Suprapubic skin (tissue), 4 donors: ENCODE measurements around the gene MYEOV. TPM values are rescaled to one million over a fixed set of nuclear protein-coding genes. Genes with fewer than 3 reads are reported as not detected.

Experiments used
- DNase-seq, 2 donors: peaks; one replicate each; pipeline ENCODE4 v3.0.0-alpha.2; 2019; ENCODE audit warnings: low spot score in 2 of 2
- H3K27ac ChIP-seq: fragments of 200-600 bp; sonication (generic); one replicate; pipeline ENCODE4 v1.5.1; 2019
- H3K27me3 ChIP-seq: fragments of 200-600 bp; sonication (generic); one replicate; pipeline ENCODE4 v1.5.1; 2019
- H3K36me3 ChIP-seq: fragments of 200-600 bp; sonication (generic); one replicate; pipeline ENCODE4 v1.5.1; 2019
- H3K4me1 ChIP-seq: fragments of 200-600 bp; sonication (generic); one replicate; pipeline ENCODE4 v1.5.1; 2019
- H3K4me3 ChIP-seq: fragments of 200-600 bp; sonication (generic); one replicate; pipeline ENCODE4 v1.5.1; 2019; ENCODE audit warnings: mild to moderate bottlenecking
- H3K9me3 ChIP-seq: fragments of 200-600 bp; sonication (generic); one replicate; pipeline ENCODE4 v1.5.1; 2019
- CTCF ChIP-seq, 2 donors: fragments of 200-600 bp in 1 of 2; fragments of 450-650 bp in 1 of 2; sonication (generic) in 1 of 2; IDR thresholded peaks; one replicate each; pipeline ENCODE4 v1.5.1; 2016 to 2019; ENCODE audit warnings: antibody characterized with exemption in 2 of 2, mild to moderate bottlenecking in 1 of 2, moderate library complexity in 1 of 2
- EP300 ChIP-seq: sonication (generic); formaldehyde crosslinking; IDR thresholded peaks from one replicate; pipeline ENCODE4 v1.6.1; 2017; ENCODE audit warnings: antibody characterized with exemption
- POLR2A ChIP-seq, 2 donors: fragments of 450-650 bp; IDR thresholded peaks; one replicate each; pipeline ENCODE4 v1.6.1; 2017; ENCODE audit warnings: antibody characterized with exemption in 2 of 2, mild to moderate bottlenecking in 2 of 2, moderate library complexity in 2 of 2
- POLR2AphosphoS5 ChIP-seq, 3 donors: sonication (generic); formaldehyde crosslinking; IDR thresholded peaks; one replicate each; pipeline ENCODE4 v1.6.1; 2017; ENCODE audit warnings: antibody characterized with exemption in 3 of 3
- whole genome bisulfite sequencing: methylation state at CpG from one replicate; pipeline ENCODE4 v1.1.5; 2018; 5-methylcytosine and 5-hydroxymethylcytosine counted together
- total RNA-seq, 4 donors: library from RNA; depleted of rRNA; stranded (reverse); fragments of >200 nt; gene quantifications; one replicate each; pipeline ENCODE4 v1.1.0, GENCODE V29; 2016

The MYEOV gene
- total RNA-seq, 4 donors from 2014 or later: 9.9 to 25.6 (median 15.8) TPM

DNA sequence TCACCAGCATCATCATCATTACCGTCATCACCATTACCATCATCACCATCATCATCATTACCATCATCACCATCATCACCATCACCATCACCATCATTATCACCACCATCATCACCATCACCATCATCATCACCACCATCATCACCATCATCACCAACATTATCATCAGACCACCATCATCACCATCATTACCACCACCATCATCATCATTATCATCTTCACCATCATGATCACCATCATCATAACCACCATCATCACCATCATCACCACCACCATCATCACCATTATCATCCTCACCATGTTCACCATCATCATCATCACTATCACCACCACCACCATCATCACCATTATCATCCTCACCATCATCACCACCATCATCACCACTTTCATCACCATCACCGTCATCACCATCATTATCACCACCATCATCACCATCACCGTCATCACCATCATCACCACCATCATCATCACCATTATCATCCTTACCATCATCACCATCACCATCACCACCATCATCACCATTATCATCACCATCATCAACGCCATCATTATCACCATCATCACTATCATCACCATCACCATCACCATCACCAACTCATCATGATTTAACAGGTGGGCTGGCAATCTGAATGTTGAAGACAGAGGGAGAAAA, 2.4 kb upstream of the MYEOV start:
- no peaks in the 10 kb centered on the region for H3K9me3 ChIP-seq
- 80% methylated on average over 4 of the region's 4 CpGs for WGBS

DNA sequence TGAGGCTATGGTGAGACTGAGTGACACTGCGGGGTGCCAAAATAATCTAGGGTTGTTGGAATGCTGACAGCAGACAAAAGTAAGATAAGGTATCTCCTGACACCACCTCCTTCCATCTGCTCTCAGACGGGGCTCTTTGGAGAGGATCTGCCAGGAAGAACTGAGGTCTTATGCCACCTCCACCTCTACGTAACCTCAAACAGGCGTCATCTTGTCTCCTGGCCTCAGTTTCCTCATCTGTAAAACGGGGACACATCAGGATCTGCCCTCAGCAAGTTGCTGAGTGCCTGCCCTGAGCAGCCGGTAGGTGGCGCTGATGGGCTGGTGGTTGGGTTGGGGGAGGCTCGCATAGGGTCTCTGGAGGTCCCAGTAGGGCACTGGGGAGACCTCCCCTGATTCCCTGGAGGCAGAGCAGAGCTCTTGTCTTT, 1.7 kb upstream of the MYEOV start:
- no peak for DNase-seq
- Histone ChIP-seq H3K36me3 (no peaks in the 10 kb centered on the region), H3K27me3 (no peaks in the 10 kb centered on the region), H3K4me3 (no peak overlapping the region), H3K4me1 (peaks cover 29% of the 10 kb centered on the region), H3K9me3 (no peaks in the 10 kb centered on the region), H3K27ac (no peak overlapping the region)
- TF ChIP-seq CTCF (IDR thresholded peaks at IDR 0.05): peak; percentile 32 to 65
- no peak for TF ChIP-seq EP300
- 34% methylated on average over 8 of the region's 8 CpGs for WGBS

More for the DNA sequence above, 2.4 kb upstream of the MYEOV start:
- peaks cover 22% of the 10 kb centered on the region for H3K4me1 ChIP-seq
- no peaks in the 10 kb centered on the region for H3K36me3 ChIP-seq
- no peaks in the 10 kb centered on the region for H3K27me3 ChIP-seq
- no peak for TF ChIP-seq POLR2A (IDR thresholded peaks at IDR 0.05)
- TF ChIP-seq POLR2AphosphoS5 (IDR thresholded peaks at IDR 0.05): no peak
- no peak for TF ChIP-seq EP300
- no peak for TF ChIP-seq CTCF (IDR thresholded peaks at IDR 0.05)
- no peak overlapping the region for H3K27ac ChIP-seq
- no peak for DNase-seq
- H3K4me3 ChIP-seq: no peak overlapping the region

DNA sequence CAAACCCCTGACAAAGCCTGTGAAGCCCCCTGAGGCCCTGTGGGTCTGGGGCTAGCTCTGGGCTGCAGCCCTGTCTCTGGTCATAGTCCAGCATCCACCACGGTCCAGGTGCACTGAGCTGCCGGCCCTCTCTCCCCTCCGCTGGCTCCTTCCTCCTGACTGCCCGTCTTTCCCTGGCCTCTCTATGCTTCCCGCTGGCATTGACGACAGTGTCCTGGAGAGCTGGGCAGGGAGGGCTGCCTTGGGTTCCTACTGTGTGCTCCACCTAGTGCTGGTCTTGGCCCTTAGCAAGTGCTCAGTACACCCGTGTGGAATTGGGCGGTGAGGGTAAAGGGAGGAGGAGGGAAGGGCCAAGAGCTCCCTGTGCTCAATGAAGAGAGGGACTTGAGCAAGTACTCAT, 868 bp upstream of the MYEOV start:
- no peaks in the 10 kb centered on the region for H3K27me3 ChIP-seq
- no peak for TF ChIP-seq POLR2AphosphoS5 (IDR thresholded peaks at IDR 0.05)
- TF ChIP-seq POLR2A (IDR thresholded peaks at IDR 0.05): no peak
- TF ChIP-seq CTCF (IDR thresholded peaks at IDR 0.05): no peak
- no peak for TF ChIP-seq EP300
- no peaks in the 10 kb centered on the region for H3K9me3 ChIP-seq
- no peak overlapping the region for H3K4me3 ChIP-seq
- H3K36me3 ChIP-seq: no peaks in the 10 kb centered on the region
- H3K4me1 ChIP-seq: peaks cover 37% of the 10 kb centered on the region
- 84% methylated on average over 7 of the region's 8 CpGs for WGBS
- DNase-seq: no peak
- no peak overlapping the region for H3K27ac ChIP-seq

DNA sequence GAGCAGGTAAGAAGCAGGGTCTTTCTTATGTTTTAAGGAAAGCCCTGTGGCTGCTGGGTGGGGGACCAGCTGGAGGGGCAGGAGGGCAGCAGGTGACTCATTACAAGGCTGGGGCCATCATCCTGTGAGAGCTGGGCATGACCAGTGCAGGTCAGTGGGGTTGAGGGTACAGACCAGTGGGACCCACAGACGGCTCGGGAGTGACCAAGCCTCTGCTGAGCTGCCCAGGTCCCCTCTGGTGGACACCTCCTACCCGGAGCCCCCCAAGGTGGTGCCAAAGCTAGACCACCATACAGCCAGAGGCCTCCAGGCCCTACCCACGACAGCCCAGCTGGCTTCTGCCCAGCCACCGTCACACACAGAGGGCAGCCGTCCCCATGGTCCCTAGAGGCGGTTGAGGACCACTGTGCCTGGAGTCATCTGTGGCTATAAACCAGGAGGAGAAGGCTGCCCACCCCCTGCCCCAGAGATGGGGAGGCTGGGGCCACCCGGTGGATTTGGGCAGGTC, 670 bp downstream of the MYEOV start:
- TF ChIP-seq CTCF (IDR thresholded peaks at IDR 0.05): no peak
- TF ChIP-seq POLR2AphosphoS5 (IDR thresholded peaks at IDR 0.05): no peak
- TF ChIP-seq EP300: no peak
- no peak for TF ChIP-seq POLR2A (IDR thresholded peaks at IDR 0.05)
- peak overlapping the region; percentile 13 for H3K4me3 ChIP-seq
- 76% methylated on average over 3 of the region's 8 CpGs for WGBS
- DNase-seq: no peak
- H3K4me1 ChIP-seq: peaks cover 53% of the 10 kb centered on the region
- H3K27ac ChIP-seq: no peak overlapping the region
- no peaks in the 10 kb centered on the region for H3K27me3 ChIP-seq
- H3K9me3 ChIP-seq: no peaks in the 10 kb centered on the region
- no peaks in the 10 kb centered on the region for H3K36me3 ChIP-seq

DNA sequence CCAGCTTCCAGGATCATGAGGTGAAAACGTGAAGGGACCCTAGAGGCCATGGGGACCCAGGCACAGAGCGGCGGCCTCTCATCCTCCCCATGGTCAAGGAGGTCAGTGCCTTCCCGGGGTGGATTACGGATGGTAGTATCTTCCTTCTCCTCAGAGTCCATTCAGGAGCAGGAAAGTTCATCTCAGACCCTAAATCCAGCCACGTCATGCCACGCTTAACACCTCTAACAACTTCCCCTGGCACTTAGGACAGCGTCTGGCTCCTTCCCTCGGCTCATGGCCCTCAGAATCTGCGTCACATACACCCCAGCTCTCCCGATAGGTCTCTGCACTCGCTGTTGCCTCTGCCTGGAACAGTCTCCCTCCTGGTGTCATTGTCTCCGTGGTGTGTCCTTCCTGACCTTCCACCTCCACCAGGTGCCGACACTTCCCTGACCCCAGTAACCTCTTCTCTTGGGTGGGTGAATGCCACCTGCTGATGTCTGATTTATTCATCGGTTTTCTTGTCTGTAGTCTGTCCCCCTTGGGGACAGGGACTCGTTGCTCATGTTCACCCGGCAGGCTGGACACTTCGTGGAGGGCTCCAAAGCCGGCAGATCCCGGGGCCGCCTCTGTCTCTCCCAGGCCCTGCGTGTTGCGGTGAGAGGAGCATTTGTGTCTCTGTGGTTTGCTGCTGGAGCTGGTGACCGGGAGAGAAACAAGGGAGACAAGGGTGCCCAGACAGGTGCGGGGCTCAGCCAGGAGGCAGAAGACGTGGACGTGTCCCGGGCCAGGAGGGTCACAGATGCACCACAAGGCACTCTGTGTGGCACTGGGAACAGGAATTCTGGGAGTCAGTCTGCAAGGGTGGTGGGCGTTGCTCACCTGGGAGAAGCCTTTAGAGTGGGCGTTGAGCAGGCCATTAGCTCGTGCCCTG, 1.4 kb downstream of the MYEOV start:
- WGBS: 94% methylated on average over 31 of the region's 31 CpGs
- TF ChIP-seq CTCF (IDR thresholded peaks at IDR 0.05) (no peak), POLR2AphosphoS5 (IDR thresholded peaks at IDR 0.05) (no peak), POLR2A (IDR thresholded peaks at IDR 0.05) (no peak), EP300 (no peak)
- no peaks in the 10 kb centered on the region for H3K27me3 ChIP-seq
- no peaks in the 10 kb centered on the region for H3K9me3 ChIP-seq
- H3K4me1 ChIP-seq: peaks cover 58% of the 10 kb centered on the region
- no peaks in the 10 kb centered on the region for H3K36me3 ChIP-seq
- no peak for DNase-seq
- no peak overlapping the region for H3K27ac ChIP-seq
- H3K4me3 ChIP-seq: peak overlapping the region; percentile 13
